D341Med (cell line): Measurements from ENCODE around the gene LTF.
"Not testable (repeated sequence)": the region's sequence is repeated elsewhere in the genome, so short reads cannot be mapped to it uniquely, and the experiment has no call there.

ENCODE experiments used
- DNase-seq: peaks from one replicate; pipeline ENCODE4 v3.0.0; 2012; ENCODE audit warnings: low spot score

Gene LTF

GRCh38 chr3:46464326-46465195 lies at the start of gene LTF:
LTF (minus strand) TSS chr3:46464905; CDS start chr3:46464867, 38 bp downstream.
- no peak for DNase-seq

DNA sequence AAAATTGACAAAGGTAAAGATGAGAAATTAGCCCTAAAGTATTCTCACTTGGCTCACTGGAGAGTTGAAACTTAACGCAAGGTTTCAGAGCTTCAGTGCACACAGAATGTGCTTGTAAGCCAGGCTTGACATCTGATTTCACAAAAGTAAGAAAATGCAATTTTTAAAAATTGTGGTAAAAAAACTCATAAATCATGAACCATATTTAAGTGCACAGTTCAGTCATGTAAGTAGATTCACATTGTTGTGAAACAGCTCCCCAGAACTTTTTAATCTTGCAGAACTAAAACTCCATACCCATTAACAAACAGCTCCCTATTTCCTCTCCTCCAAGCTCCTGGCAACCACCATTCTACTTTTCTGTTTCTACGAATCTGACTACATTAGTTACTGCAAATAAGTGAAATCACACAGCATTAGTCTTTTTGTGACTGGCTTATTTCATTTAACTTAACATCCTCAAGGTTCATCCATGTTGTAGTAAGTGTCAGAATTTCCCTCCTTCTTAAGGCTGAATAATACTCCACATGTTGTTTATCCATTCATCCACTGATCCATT lies 47.6 kb upstream of the LTF start:
- no peak for DNase-seq

- no peak for DNase-seq
These were observed 45.0 kb upstream of the LTF start for GRCh38 chr3:46509661-46510187.

DNA sequence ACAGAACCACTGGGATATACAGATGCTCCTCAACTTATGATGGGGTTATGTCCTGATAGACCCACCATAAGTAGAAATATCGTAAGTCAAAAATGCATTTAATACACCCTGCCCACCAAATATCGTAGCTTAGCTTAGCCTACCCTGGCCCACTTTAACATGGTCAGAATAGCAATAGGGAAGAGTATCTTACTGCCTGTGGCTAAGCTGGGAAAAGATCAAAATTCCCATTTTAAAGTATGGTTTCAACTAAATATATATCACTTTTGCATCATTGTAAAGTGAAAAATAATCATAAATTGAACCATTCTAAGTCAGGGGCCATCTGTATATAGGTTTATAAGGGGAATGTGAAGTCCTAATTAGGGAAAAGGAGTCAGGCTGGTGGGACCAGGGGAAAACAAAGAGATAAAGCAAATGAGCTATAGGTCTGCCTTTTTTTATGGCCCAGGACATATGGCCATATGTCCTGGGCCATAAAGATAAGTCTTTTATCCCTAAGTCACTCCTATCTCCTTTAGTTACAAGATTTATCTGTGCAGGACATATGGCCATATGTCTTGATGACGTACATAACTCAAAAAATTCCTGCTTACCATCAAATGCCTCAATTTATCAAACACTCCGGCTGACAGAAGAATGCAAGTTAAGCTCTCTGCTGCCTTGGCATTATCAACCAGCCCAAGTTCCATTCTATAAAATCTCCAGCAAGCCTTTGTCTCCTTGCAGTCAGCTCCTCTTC lies 44.3 kb upstream of the LTF start:
- DNase-seq, result no peak

DNA sequence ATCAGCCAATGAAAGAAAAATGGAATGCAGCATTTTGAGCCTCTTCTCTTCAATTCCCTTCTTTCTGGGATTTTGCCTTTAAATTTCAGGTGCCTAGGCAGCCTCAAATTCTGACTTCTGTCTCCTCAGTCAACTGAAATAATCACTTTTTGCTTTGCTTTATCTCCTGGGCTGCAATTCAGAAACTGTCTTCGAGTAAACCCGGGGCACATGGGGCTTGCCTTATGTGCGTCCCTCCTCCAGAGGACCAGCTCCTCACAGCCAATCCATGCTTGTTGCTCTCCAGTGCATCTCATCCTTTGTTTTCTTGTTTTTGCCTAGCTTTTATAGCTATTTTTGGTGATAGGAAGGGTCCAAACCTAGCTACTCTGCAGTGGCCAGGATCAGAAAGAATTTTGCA lies 41.8 kb upstream of the LTF start:
- no peak for DNase-seq

DNA sequence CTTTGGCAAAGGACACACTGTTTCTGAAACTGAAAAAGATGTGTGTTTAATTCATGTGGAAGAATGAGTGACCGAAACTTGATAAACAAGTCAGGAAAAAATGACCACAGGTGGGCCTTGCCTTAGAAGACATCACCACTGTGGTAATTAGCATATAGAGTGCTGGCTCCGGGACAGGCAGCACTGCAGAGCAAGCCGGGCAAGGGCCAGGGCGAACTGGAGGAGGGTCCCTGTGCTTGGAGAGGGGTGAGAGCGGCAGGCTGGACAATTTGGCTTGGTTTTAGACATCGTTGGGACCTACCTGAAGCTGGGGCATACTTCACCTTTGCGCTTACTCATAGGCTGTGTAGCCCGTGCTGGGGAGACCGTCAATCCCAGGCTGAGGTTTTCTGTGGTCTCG lies 41.2 kb upstream of the LTF start:
- no peak for DNase-seq

DNA sequence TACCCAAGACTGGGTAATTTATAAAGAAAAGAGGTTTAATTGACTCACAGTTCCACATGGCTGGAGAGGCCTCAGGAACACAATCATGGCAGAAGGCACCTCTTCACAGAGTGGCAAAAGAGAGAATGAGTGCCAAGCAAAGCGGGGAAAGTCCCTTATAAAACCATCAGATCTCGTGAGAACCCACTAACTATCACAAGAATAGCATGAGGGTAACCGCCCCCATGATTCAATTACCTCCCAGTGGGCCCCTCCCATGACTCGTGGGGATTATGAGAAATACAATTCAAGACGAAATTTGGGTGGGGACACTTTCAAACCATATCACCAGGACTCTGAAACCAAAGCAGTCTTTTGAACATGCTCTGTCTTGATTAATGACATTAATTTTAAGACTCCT lies 40.1 kb upstream of the LTF start:
- DNase-seq, result no peak

- DNase-seq, result no peak
These were observed 38.6 kb upstream of the LTF start for GRCh38 chr3:46503200-46503874.

DNA sequence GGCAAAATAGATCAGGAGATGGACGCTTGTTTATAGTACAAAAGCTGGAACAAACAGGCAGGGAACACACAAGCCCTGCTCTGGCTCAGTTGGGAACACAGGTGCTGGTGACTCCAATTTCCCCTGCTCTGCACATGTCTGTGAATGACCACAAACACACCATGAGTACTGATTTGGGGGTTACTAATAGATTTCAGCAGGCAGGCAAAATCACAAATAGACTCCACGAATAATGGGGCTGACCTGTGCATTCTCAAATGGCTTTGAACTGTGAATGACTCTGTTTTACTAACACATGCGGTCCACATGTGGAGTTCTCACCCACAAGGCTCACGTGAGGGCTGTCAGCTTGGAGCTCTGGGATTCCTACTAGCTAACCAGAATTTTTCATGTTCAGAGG lies 37.0 kb upstream of the LTF start:
- no peak for DNase-seq

- DNase-seq, result no peak
These were observed 36.2 kb upstream of the LTF start for GRCh38 chr3:46500656-46501635.

- DNase-seq, result no peak
These were observed 34.3 kb upstream of the LTF start for GRCh38 chr3:46498916-46499519.

- no peak for DNase-seq
These were observed 33.0 kb upstream of the LTF start, which contains the start of gene RTP3 for GRCh38 chr3:46497556-46498265. RTP3 (plus strand) TSS chr3:46497976; CDS start chr3:46498063, 87 bp downstream.

GRCh38 chr3:46496746-46497555 lies 32.2 kb upstream of the LTF start:
- DNase-seq, result no peak

- no peak for DNase-seq
These were observed 31.3 kb upstream of the LTF start for GRCh38 chr3:46495901-46496456.

DNA sequence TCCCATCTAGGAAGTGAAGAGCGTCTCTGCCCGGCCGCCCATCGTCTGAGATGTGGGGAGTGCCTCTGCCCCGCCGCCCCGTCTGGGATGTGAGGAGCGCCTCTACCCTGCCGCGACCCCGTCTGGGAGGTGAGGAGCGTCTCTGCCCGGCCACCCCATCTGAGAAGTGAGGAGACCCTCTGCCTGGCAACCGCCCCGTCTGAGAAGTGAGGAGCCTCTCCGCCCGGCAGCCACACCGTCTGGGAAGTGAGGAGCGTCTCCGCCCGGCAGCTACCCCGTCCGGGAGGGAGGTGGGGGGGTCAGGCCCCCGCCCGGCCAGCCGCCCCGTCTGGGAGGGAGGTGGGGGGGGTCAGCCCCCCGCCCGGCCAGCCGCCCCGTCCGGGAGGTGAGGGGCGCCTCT lies 29.8 kb upstream of the LTF start:
- DNase-seq, result not testable (repeated sequence)

DNA sequence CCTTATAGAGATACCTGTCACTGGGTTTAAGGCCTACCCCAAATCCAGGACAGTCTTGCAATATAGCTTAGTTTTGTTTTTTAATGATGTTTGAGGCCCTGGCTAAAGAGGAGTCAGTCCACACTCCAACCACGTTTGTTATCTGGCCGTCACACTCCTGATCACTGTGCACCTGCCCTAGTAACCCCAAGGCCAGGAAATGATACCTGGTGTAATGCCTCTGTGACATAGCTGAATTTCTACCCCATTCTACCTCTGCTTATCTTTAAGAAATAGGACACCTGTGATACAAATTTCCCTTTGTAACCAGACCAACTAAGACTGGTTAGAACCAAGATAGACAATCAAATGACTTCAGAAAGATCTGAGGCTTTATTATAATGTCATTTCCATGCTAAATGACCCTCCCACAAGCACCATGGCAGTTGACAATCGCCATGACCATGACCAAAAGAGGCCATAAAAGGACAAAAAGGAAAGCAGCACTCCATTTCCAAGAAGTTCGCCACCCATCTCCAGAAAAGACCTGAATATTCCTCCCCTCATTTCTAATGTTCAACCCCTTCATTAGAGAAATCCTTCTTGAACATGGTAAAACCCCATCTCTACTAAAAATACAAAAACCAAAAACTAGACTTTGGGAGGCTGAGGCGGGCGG lies 28.3 kb upstream of the LTF start:
- no peak for DNase-seq

DNA sequence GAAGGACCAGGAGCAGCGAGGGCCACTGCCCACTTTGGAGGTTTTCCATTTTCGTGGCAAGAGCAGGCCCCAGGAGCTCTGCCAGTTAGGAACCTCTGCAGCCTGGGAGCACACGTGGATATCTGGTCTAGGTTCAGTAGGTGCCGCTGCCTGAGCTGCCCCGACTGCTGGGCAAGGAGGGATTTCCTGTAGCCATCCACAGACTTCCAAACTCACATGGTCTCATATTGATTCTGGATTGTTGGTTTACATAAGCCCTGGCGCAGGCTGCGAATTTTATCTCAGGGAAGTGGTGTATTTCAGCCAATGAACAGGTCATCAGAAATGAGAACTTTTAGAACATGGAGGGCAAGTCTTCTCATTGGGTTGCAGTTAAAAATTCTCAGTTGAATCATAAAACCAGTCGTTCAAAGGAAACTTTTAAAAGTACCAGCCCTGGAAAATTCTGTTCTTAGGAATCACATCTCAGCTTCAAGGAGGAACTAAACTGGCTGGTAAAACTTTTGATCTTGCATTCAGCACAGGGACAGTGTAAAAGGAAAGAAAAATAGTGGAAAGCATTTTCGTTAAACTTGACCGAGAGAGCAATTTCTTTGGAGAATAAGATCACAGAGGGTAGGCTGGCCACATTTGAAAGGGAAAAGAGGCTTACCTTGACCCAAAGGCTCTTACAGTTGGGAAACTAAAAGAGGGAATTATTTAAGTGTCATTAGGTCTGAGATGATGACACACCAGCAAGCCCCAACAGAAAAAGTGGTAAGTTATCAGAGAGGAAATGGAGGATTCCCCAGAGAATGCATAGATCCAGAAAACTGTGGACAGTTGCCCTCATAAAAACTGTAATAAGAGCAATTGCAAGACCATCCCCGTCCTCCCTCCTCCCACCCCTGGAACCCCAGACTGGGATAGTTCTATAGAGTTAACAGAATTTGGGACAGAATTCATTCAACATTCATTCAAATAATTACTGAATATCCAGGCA lies 26.7 kb upstream of the LTF start:
- DNase-seq, result no peak
